HG03469 (cell line): Measurements from ENCODE around the gene POFUT2.

ENCODE experiments used
- ATAC-seq: cut with Tn5 transposase; IDR thresholded peaks from one replicate; pipeline ENCODE4 v1.9.1; 2021; ENCODE audit warnings: mild to moderate bottlenecking, moderate library complexity, moderate number of reproducible peaks; ENCODE audit not compliant: unreplicated experiment

The POFUT2 gene

GRCh38 chr21:45283611-45284455 is 3.9 kb downstream of the POFUT2 start:
- no peak for ATAC-seq

- ATAC-seq, result no peak
These were observed 4.6 kb downstream of the POFUT2 start for GRCh38 chr21:45283035-45283610.

- ATAC-seq, result no peak
These were observed 5.2 kb downstream of the POFUT2 start for GRCh38 chr21:45282283-45283034.

- ATAC-seq, result no peak
These were observed 6.0 kb downstream of the POFUT2 start for GRCh38 chr21:45281411-45282282.

- ATAC-seq, result no peak
These were observed 6.7 kb downstream of the POFUT2 start for GRCh38 chr21:45280969-45281368.

GRCh38 chr21:45280178-45280821 is 7.4 kb downstream of the POFUT2 start:
- no peak for ATAC-seq

- no peak for ATAC-seq
These were observed 8.1 kb downstream of the POFUT2 start for GRCh38 chr21:45279446-45280177.

- ATAC-seq, result no peak
These were observed 9.4 kb downstream of the POFUT2 start for GRCh38 chr21:45278156-45278911.

GRCh38 chr21:45277101-45278045 is 10.3 kb downstream of the POFUT2 start:
- no peak for ATAC-seq

GRCh38 chr21:45276596-45276995 is 11.1 kb downstream of the POFUT2 start:
- no peak for ATAC-seq

- ATAC-seq, result no peak
These were observed 17.3 kb downstream of the POFUT2 start for GRCh38 chr21:45270306-45270821.

GRCh38 chr21:45269861-45270260 is 17.8 kb downstream of the POFUT2 start:
- ATAC-seq, result no peak

- ATAC-seq, result no peak
These were observed 20.3 kb downstream of the POFUT2 start for GRCh38 chr21:45267390-45267760.

GRCh38 chr21:45266518-45267389 is 20.9 kb downstream of the POFUT2 start:
- no peak for ATAC-seq

- no peak for ATAC-seq
These were observed 21.8 kb downstream of the POFUT2 start for GRCh38 chr21:45265721-45266517.
